ENCODE measurements around the gene N4BP3.

DNA sequence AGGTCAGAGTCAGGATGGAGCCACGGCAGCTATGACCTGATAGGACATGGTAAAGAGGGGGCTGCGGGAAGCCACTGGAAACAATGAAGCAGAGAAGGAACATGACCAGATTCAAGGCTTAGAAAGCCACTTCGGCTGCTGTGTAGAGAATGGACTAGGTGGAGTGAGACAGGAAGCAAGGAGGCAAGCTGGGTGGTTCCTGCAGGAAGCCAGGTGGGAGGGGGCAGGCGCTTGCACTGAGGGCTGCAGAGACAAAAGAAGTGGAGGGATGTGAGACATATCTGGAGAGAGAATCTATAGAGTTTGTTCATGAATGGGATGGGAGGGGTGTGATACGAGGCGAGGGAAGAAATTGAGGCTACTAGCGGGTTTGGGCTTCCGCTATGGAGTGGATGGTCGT is 19.0 kb upstream of the N4BP3 start:
- TF ChIP-seq, protein P1, sequence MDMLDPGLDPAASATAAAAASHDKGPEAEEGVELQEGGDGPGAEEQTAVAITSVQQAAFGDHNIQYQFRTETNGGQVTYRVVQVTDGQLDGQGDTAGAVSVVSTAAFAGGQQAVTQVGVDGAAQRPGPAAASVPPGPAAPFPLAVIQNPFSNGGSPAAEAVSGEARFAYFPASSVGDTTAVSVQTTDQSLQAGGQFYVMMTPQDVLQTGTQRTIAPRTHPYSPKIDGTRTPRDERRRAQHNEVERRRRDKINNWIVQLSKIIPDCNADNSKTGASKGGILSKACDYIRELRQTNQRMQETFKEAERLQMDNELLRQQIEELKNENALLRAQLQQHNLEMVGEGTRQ (CRISPR knock-in tag; IDR thresholded peaks at IDR 0.05): no peak
- TF ChIP-seq, protein P2, sequence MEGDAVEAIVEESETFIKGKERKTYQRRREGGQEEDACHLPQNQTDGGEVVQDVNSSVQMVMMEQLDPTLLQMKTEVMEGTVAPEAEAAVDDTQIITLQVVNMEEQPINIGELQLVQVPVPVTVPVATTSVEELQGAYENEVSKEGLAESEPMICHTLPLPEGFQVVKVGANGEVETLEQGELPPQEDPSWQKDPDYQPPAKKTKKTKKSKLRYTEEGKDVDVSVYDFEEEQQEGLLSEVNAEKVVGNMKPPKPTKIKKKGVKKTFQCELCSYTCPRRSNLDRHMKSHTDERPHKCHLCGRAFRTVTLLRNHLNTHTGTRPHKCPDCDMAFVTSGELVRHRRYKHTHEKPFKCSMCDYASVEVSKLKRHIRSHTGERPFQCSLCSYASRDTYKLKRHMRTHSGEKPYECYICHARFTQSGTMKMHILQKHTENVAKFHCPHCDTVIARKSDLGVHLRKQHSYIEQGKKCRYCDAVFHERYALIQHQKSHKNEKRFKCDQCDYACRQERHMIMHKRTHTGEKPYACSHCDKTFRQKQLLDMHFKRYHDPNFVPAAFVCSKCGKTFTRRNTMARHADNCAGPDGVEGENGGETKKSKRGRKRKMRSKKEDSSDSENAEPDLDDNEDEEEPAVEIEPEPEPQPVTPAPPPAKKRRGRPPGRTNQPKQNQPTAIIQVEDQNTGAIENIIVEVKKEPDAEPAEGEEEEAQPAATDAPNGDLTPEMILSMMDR (IDR thresholded peaks at IDR 0.05): no peak
- no peak for TF ChIP-seq SMAD3 (CRISPR knock-in tag; IDR thresholded peaks at IDR 0.05; ENCODE audit: borderline replicate concordance)
- no peak for TF ChIP-seq EMX1 (CRISPR knock-in tag; IDR thresholded peaks at IDR 0.05)
- TF ChIP-seq, protein P3, sequence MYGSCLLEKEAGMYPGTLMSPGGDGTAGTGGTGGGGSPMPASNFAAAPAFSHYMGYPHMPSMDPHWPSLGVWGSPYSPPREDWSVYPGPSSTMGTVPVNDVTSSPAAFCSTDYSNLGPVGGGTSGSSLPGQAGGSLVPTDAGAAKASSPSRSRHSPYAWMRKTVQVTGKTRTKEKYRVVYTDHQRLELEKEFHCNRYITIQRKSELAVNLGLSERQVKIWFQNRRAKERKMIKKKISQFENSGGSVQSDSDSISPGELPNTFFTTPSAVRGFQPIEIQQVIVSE (CRISPR knock-in tag; IDR thresholded peaks at IDR 0.05; ENCODE audit: borderline replicate concordance): no peak
- TF ChIP-seq, protein P4, sequence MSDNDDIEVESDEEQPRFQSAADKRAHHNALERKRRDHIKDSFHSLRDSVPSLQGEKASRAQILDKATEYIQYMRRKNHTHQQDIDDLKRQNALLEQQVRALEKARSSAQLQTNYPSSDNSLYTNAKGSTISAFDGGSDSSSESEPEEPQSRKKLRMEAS (CRISPR knock-in tag; IDR thresholded peaks at IDR 0.05): no peak
- TF ChIP-seq, protein P5, sequence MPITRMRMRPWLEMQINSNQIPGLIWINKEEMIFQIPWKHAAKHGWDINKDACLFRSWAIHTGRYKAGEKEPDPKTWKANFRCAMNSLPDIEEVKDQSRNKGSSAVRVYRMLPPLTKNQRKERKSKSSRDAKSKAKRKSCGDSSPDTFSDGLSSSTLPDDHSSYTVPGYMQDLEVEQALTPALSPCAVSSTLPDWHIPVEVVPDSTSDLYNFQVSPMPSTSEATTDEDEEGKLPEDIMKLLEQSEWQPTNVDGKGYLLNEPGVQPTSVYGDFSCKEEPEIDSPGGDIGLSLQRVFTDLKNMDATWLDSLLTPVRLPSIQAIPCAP (CRISPR knock-in tag; IDR thresholded peaks at IDR 0.05): no peak
- TF ChIP-seq NR1H2 (CRISPR knock-in tag; IDR thresholded peaks at IDR 0.05): no peak

All from WTC11 (cell line).